HL-60 (cell line): Measurements from ENCODE around the gene VTCN1.

ENCODE experiments used
- DNase-seq, 2 experiments: peaks; one replicate each; pipeline ENCODE4 v3.0.0-alpha.2; 2010 to 2020; ENCODE audit warnings: low read depth in 1 of 2, low spot score in 1 of 2
- H3K27ac ChIP-seq: fragments of 250-450 bp; sonication (Bioruptor Pico); replicated peaks from 2 replicates; pipeline ENCODE4 v1.5.1; 2020; ENCODE audit warnings: mild to moderate bottlenecking, moderate library complexity
- H3K27me3 ChIP-seq: fragments of 250-450 bp; sonication (Bioruptor Pico); 2 replicates; pipeline ENCODE4 v1.5.1; 2021; ENCODE audit warnings: mild to moderate bottlenecking, moderate library complexity; ENCODE audit not compliant: insufficient read depth, poor library complexity, severe bottlenecking
- H3K4me3 ChIP-seq: replicated peaks from 2 replicates; pipeline ENCODE4 v1.5.1; 2011; ENCODE audit warnings: mild to moderate bottlenecking, control low read depth, low read length; ENCODE audit not compliant: insufficient read depth
- GABPA ChIP-seq: IDR thresholded peaks from 2 replicates; pipeline ENCODE4 v1.6.1; 2012; ENCODE audit warnings: low read depth
- POLR2AphosphoS5 ChIP-seq: IDR thresholded peaks from 2 replicates; pipeline ENCODE4 v1.6.1; 2012; ENCODE audit warnings: low read depth
- SPI1 ChIP-seq: IDR thresholded peaks from 2 replicates; pipeline ENCODE4 v1.6.1; 2012; ENCODE audit warnings: low read depth, mild to moderate bottlenecking, borderline replicate concordance
- TF ChIP-seq, protein P1 (sequence below): IDR thresholded peaks from one replicate; pipeline ENCODE4 v1.5.1; 2011; ENCODE audit warnings: low read length, control low read depth, inconsistent platforms; ENCODE audit not compliant: insufficient read depth
- TF ChIP-seq, protein P2 (sequence below): IDR thresholded peaks from 2 replicates; pipeline ENCODE4 v1.6.1; 2012; ENCODE audit warnings: low read depth; ENCODE audit not compliant: insufficient replicate concordance

The VTCN1 gene

DNA sequence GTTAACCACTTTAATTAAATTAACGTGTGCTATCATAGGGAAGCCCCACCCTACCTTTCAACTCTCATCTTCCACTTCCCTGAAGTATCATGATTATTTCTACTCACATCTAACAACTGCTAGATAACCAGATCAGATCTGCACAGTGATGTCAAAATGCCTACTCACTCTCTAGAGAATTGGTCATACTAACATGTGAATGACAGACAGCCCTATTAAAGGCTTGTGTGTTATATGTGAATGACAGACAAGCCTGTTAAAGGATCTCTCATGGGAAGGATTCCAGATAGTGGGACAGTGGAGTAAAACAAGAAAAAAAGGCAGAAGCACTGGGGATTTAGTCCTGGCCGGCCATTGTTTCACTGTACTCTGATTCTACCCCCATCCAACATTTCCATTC lies 12.6 kb downstream of the VTCN1 start:
- Histone ChIP-seq H3K27me3 (no peaks in the 10 kb centered on the region), H3K4me3 (no peak overlapping the region), H3K27ac (no peak overlapping the region)
- TF ChIP-seq, protein P1, sequence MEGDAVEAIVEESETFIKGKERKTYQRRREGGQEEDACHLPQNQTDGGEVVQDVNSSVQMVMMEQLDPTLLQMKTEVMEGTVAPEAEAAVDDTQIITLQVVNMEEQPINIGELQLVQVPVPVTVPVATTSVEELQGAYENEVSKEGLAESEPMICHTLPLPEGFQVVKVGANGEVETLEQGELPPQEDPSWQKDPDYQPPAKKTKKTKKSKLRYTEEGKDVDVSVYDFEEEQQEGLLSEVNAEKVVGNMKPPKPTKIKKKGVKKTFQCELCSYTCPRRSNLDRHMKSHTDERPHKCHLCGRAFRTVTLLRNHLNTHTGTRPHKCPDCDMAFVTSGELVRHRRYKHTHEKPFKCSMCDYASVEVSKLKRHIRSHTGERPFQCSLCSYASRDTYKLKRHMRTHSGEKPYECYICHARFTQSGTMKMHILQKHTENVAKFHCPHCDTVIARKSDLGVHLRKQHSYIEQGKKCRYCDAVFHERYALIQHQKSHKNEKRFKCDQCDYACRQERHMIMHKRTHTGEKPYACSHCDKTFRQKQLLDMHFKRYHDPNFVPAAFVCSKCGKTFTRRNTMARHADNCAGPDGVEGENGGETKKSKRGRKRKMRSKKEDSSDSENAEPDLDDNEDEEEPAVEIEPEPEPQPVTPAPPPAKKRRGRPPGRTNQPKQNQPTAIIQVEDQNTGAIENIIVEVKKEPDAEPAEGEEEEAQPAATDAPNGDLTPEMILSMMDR = no peak
- TF ChIP-seq, protein P2, sequence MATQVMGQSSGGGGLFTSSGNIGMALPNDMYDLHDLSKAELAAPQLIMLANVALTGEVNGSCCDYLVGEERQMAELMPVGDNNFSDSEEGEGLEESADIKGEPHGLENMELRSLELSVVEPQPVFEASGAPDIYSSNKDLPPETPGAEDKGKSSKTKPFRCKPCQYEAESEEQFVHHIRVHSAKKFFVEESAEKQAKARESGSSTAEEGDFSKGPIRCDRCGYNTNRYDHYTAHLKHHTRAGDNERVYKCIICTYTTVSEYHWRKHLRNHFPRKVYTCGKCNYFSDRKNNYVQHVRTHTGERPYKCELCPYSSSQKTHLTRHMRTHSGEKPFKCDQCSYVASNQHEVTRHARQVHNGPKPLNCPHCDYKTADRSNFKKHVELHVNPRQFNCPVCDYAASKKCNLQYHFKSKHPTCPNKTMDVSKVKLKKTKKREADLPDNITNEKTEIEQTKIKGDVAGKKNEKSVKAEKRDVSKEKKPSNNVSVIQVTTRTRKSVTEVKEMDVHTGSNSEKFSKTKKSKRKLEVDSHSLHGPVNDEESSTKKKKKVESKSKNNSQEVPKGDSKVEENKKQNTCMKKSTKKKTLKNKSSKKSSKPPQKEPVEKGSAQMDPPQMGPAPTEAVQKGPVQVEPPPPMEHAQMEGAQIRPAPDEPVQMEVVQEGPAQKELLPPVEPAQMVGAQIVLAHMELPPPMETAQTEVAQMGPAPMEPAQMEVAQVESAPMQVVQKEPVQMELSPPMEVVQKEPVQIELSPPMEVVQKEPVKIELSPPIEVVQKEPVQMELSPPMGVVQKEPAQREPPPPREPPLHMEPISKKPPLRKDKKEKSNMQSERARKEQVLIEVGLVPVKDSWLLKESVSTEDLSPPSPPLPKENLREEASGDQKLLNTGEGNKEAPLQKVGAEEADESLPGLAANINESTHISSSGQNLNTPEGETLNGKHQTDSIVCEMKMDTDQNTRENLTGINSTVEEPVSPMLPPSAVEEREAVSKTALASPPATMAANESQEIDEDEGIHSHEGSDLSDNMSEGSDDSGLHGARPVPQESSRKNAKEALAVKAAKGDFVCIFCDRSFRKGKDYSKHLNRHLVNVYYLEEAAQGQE = no peak
- TF ChIP-seq POLR2AphosphoS5 (no peak), SPI1 (no peak), GABPA (no peak)
- no peak for DNase-seq

DNA sequence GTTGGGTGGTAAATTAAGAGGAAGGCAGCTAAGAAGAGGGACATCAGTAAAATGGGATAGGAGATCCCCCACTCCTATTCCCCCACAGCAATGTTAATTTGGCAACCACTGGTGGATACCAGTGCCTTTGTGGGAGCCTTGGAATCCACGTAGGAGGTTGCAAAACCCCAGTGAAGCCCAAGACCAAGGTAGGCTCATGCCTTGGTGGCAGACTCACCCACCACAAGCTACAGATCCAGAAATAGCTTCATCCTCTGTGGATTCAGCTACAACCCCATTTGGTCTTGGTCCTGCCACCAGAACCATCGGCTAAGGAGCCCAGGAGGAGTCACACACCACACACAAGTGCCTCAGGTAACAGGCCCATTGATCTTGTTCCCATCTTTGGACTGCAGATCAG lies 21.0 kb downstream of the VTCN1 start:
- H3K27ac ChIP-seq = no peak overlapping the region

DNA sequence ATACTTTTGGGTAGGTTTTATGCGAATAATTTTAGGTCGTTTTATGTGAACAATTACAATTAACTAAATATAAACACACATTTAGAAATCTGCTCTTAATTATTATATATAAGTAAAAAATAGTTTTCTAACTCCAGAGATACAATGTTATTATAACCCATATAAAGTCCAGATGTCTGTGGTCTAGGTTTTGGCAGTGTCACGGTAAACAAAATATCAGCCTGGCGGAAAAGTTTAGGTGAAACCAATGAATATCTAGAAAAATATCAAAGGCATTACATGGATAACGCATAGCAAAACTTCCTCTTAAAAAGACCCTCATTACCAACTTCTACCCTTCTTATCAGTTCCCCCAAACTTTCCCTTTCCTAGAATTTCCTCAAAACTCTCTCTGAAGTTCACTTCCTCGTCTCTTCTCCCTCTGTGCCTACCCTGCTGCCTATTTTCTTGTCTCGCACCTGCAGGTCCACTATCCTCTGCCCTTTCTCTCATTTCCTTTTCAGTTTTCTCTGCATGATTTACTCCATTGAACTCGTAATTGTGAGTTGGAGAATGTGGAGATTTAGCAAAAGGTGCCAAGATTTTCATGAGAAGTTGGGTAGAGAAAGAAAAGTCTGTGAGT lies 21.8 kb downstream of the VTCN1 start:
- H3K27me3 ChIP-seq = no peaks in the 10 kb centered on the region
- TF ChIP-seq SPI1 (no peak), POLR2AphosphoS5 (no peak), GABPA (no peak)
- TF ChIP-seq, protein P1 = no peak
- TF ChIP-seq, protein P2 = no peak
- H3K27ac ChIP-seq = no peak overlapping the region
- DNase-seq = no peak
- no peak overlapping the region for H3K4me3 ChIP-seq

More for the DNA sequence above, 21.0 kb downstream of the VTCN1 start:
- TF ChIP-seq, protein P2 = no peak
- TF ChIP-seq POLR2AphosphoS5 (no peak), SPI1 (no peak), GABPA (no peak)
- TF ChIP-seq, protein P1 = no peak
- Histone ChIP-seq H3K27me3 (no peaks in the 10 kb centered on the region), H3K4me3 (no peak overlapping the region)
- DNase-seq = no peak
